Aorta (tissue), 5 donors: ENCODE data around the gene DPCD. TPM values are rescaled to one million over a fixed set of nuclear protein-coding genes. Genes with fewer than 3 reads are reported as not detected.
"Not testable (repeated sequence)": the region's sequence is repeated elsewhere in the genome, so short reads cannot be mapped to it uniquely, and the experiment has no call there.

ENCODE experiments used
- ATAC-seq: fragments of 200-7000 bp; cut with Tn5 transposase; one replicate; pipeline ENCODE4 v1.9.1; 2022; ENCODE audit warnings: moderate library complexity; ENCODE audit not compliant: low FRiP score
- DNase-seq, 2 donors: peaks; one replicate each; pipeline ENCODE4 v3.0.0-alpha.2; 2020
- H3K27ac ChIP-seq, 2 donors: one replicate each; pipeline ENCODE4 v1.5.1; 2013; ENCODE audit warnings: low read length in 2 of 2, mild to moderate bottlenecking in 2 of 2, moderate library complexity in 2 of 2, control low read depth in 1 of 2, inconsistent platforms in 1 of 2, low read depth in 1 of 2
- H3K27me3 ChIP-seq, 2 donors: one replicate each; pipeline ENCODE4 v1.6.1; 2013; ENCODE audit warnings: control low read depth in 1 of 2, low read length in 1 of 2, mild to moderate bottlenecking in 1 of 2, moderate library complexity in 1 of 2; ENCODE audit not compliant: insufficient read depth in 2 of 2, control insufficient read depth in 1 of 2
- H3K36me3 ChIP-seq, 2 donors: one replicate each; pipeline ENCODE4 v1.6.1; 2013; ENCODE audit warnings: control low read depth in 1 of 2, low read length in 1 of 2, mild to moderate bottlenecking in 1 of 2; ENCODE audit not compliant: insufficient read depth in 2 of 2, control insufficient read depth in 1 of 2
- H3K4me1 ChIP-seq, 2 donors: one replicate each; pipeline ENCODE4 v1.6.1; 2013; ENCODE audit warnings: low read length in 2 of 2, control low read depth in 1 of 2, mild to moderate bottlenecking in 1 of 2, moderate library complexity in 1 of 2; ENCODE audit not compliant: insufficient read depth in 2 of 2, control insufficient read depth in 1 of 2
- H3K4me3 ChIP-seq, 2 donors: one replicate each; pipeline ENCODE4 v1.5.1; 2013; ENCODE audit warnings: low read length in 2 of 2, control low read depth in 1 of 2, mild to moderate bottlenecking in 1 of 2
- H3K9me3 ChIP-seq: one replicate; pipeline ENCODE4 v1.6.1; 2013; ENCODE audit warnings: mild to moderate bottlenecking, low read length; ENCODE audit not compliant: control insufficient read depth
- WGBS, 2 donors: extraction: QIAGEN DNeasy Blood & Tissue Kit; methylation state at CpG; one replicate each; pipeline ENCODE4 v1.1.7; 2013; 5-methylcytosine and 5-hydroxymethylcytosine counted together
- intact Hi-C, 2 donors: fragments of 100-400 bp; cut with DNase I; formaldehyde crosslinking; loops; one replicate each; pipeline versions ENCODE4 v1.14.2 to v1.15.0; 2022
- polyA plus RNA-seq, 2 donors: library from polyadenylated mRNA; stranded (reverse); fragments of 200-250 nt; gene quantifications; one replicate each; pipeline ENCODE4 v1.2.3, GENCODE V29; 2013
- total RNA-seq, 2 donors: library from RNA; stranded (reverse); fragmentation: NEBNext Ultra II Directional; extraction: Animal tissue kit (Norgen Biotek cat#: 25700); gene quantifications; one replicate each; pipeline ENCODE4 v1.2.1, GENCODE V29; 2021
- donor health status: healthy with polysubstance abuse.
- donor health status: Bipolar disorder and iron deficiency.
- donor health status: DM: no; HTN: no; CAD: no.
- donor health status: DM: no; HTN: no; CAD: no.
- donor health status: DM: yes; HTN: yes; CAD: no.

Gene DPCD
- total and polyA plus RNA-seq, 4 donors = 5.5 to 27.6 (median 10.8) TPM

DNA sequence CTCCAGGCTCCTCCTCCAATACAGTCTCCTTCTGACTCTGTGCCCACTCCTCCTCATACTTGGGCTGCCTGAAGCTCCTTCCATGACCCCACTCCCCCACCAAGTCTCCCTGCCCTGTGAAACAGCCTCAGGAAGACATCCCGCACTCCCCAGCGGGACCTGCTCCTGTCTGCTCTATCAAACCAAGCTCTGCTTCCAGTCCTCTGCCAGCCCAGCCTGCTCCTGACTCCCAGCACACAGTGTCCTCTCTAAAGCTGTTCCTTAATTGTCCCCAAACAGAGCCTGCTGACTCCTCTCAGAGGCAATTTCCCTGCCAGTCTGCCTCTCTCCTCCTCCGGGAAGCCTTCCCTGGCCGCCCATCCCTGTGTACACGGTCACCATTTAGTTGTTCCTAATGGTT is 9.9 kb upstream of the DPCD start:
- Histone ChIP-seq H3K27me3 (no peaks in the 10 kb centered on the region), H3K27ac (no peak overlapping the region), H3K4me3 (no peak overlapping the region), H3K9me3 (no peaks in the 10 kb centered on the region), H3K4me1 (no peaks in the 10 kb centered on the region), H3K36me3 (no peaks in the 10 kb centered on the region)
- 89 to 91% methylated on average over 5 of the region's 5 CpGs for WGBS, 2 donors
- intact Hi-C loops = no loop called here
- ATAC-seq (no peak), DNase-seq (no peak)

DNA sequence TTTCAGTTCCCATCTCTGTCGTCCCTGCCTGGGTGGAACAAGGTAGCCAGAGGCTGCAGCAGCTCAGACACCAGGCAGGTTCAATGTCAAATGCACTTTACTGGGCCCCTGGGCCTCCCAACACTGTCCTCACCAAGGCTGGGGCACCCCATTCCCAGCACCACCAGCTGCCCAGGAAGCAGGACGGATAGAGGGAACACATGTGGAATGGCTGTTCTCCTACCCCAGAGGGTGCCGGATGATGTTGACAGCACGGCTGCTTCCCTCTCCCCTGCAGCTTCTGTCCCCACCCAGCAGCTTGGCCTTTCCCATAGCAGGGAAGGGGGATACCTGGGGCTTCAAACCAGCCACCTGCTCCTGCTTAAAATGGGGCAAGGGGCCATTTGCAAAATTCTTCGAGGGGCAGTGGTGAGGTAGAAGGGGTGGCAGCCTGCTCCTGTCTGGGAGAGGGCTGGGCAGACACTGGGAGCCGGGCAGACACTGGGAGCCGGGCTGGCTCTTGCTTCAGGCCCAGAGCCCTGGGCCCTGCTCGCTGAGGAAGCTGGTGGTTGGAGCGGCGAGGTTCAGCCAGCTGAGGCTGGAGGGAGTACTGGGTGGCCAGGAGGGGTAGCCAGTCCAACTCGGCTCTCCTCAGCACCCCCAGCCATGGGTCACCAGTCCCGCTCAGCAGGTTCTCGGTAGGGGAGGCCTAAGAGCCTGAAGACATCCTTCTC is 9.2 kb upstream of the DPCD start:
- Histone ChIP-seq H3K4me1 (no peaks in the 10 kb centered on the region), H3K36me3 (no peaks in the 10 kb centered on the region), H3K9me3 (no peaks in the 10 kb centered on the region), H3K27ac (no peak overlapping the region), H3K27me3 (no peaks in the 10 kb centered on the region), H3K4me3 (no peak overlapping the region)
- ATAC-seq = no peak
- DNase-seq = peak in 1 of 2 donors; percentile 46
- WGBS, 2 donors = 90 to 92% methylated on average over 13 of the region's 13 CpGs
- intact Hi-C loops = no loop called here

DNA sequence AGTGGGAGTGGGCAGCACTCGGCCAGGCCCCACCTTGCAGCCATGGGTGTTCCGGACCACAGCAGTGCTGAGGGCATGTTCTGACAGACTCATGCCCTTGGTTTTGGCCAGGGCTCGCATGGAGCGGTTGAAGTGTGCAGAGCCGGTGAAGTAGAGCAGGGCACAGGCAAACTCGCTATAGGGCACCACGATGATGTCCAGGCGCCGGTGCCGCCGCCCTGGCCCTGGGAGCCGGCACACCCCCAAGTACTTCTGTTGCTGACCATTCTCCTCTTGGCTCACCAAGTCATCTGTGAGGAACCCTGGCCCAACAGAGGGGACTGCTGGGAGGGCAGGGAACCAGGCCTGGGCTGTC is 8.6 kb upstream of the DPCD start:
- Histone ChIP-seq H3K9me3 (no peaks in the 10 kb centered on the region), H3K36me3 (peaks cover 0 to 1% of the 10 kb centered on the region in 2 donors), H3K4me1 (no peaks in the 10 kb centered on the region), H3K27me3 (no peaks in the 10 kb centered on the region), H3K4me3 (no peak overlapping the region), H3K27ac (no peak overlapping the region)
- ATAC-seq (no peak), DNase-seq (no peak)
- WGBS, 2 donors = 96% methylated on average over 12 of the region's 12 CpGs
- intact Hi-C loops = no loop called here

DNA sequence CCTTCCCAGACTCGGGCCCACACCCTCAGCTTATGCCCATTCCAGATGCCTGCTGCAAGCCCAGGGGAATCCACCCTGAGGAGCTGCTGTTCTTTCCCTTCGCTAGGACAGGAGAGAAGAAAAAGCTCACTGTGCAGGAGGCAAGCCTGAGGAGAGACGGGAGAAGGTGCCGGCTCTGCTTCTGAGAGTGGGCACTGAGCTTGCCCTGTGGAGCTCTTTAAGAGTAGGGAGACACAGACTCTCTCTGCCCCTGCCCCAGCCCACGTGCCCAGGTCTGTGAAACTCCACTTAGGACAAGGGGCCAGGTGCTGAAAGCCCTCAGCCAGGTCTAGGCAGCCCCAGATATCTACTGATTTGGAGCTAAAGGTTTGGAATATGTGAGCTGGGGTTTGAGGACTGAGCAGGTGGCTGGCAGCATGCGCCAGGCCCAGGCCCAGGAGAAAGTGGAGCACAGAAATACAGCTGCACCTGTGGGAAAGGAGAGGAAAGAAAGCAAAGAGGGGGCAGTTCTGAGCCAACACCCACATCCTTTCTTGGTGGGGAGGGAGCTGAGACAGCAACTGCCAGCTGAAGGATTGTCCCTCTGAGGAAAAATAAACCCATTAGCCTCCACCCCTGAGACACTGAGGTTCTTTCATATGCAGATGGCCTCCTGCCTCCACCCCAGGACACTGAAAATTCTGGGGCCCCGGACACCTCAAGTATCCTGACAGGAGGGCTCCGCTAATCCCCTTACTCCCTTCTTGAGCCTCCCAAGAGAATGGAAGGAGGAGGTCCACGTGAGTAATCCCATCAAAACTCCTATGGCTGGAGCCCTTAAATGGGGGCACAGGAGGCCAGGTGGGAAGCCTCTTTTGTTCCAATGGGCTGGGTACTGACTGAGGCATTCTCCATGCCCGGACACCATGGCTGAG is 7.4 kb upstream of the DPCD start:
- H3K36me3 ChIP-seq = peaks cover 0 to 2% of the 10 kb centered on the region in 2 donors
- no peaks in the 10 kb centered on the region for H3K27me3 ChIP-seq
- DNase-seq (no peak), ATAC-seq (no peak)
- no peaks in the 10 kb centered on the region for H3K9me3 ChIP-seq
- no peaks in the 10 kb centered on the region for H3K4me1 ChIP-seq
- H3K4me3 ChIP-seq = no peak overlapping the region
- no peak overlapping the region for H3K27ac ChIP-seq
- intact Hi-C loops = no loop called here
- 75 to 83% methylated on average over 10 of the region's 10 CpGs for WGBS, 2 donors

DNA sequence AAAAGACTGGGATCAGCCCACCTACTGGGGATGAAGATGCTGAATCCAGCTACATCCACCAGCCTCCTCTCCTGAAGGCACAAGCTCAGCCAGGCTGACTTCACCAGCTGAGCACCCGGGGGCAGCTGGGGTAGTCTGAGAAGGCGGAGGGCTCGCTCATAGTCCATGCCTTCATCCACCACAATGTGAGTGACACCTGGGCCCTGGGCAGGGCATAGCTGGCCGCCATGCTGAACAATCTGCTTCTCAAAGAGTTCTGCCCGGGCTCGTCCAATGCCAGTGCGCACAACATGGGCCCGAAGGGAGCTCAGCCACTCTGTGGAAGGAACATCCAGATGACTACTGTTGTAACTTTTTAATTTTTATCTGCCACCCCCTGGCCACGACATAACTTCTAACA is 2.3 kb upstream of the DPCD start:
- H3K4me3 ChIP-seq = no peak overlapping the region
- WGBS, 2 donors = 93 to 94% methylated on average over 9 of the region's 9 CpGs
- intact Hi-C loops = no loop called here
- H3K4me1 ChIP-seq = peaks cover 0 to 6% of the 10 kb centered on the region in 2 donors
- ATAC-seq (no peak), DNase-seq (peak in 1 of 2 donors; percentile 59)
- H3K36me3 ChIP-seq = peaks cover 0 to 2% of the 10 kb centered on the region in 2 donors
- no peak overlapping the region for H3K27ac ChIP-seq
- H3K27me3 ChIP-seq = no peaks in the 10 kb centered on the region
- no peaks in the 10 kb centered on the region for H3K9me3 ChIP-seq

DNA sequence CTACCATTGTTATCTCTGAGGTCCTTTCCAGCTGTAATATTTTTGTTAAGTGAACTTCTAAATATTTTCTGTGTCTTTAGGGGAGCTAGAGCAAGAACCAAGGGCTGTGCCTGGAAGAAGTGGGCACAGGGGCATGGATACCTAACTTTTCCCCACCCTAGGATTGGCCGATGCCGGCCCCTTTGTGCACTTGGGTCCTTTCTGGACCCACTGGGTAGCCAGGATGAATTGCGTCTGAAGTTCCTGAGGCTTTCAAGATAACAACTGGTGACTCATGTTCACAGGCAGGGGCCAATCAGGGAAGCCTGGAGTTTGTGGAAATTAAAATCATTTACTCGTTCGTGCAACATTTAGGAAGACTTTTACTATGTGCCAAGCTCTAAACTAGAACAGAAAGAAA is 758 bp downstream of the DPCD start:
- no peaks in the 10 kb centered on the region for H3K27me3 ChIP-seq
- H3K36me3 ChIP-seq = peaks cover 0 to 2% of the 10 kb centered on the region in 2 donors
- peaks cover 0 to 6% of the 10 kb centered on the region in 2 donors for H3K4me1 ChIP-seq
- H3K9me3 ChIP-seq = no peaks in the 10 kb centered on the region
- intact Hi-C loops = no loop called here
- no peak overlapping the region for H3K27ac ChIP-seq
- DNase-seq (peak; percentile 29 to 36), ATAC-seq (no peak)
- WGBS, 2 donors = 51% methylated on average over 5 of the region's 5 CpGs
- H3K4me3 ChIP-seq = peak overlapping the region in 1 of 2 donors; percentile 85

DNA sequence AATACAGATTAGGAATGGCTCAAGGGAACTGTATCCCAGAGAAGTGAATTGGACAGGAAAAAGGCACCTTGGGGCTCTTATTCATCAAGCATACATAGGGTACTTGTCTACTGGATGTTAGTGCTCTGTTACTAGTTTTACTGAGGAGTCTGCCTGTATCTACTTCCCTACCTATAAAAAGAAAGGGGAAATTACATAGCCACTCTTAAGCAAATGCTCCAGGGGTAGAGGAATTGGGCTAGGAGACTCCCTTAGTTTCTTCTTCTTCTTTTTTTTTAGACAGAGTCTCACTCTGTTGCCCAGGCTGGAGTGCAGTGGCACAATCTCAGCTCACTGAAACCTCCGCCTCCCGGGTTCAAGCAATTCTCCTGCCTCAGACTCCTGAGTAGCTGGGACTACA is 5.2 kb downstream of the DPCD start:
- H3K36me3 ChIP-seq, H3K9me3 ChIP-seq, H3K4me3 ChIP-seq, H3K27ac ChIP-seq, DNase-seq, H3K4me1 ChIP-seq, ATAC-seq, intact Hi-C loops, H3K27me3 ChIP-seq: not testable (repeated sequence)
- WGBS, 2 donors = 82 to 91% methylated on average over 2 of the region's 2 CpGs

DNA sequence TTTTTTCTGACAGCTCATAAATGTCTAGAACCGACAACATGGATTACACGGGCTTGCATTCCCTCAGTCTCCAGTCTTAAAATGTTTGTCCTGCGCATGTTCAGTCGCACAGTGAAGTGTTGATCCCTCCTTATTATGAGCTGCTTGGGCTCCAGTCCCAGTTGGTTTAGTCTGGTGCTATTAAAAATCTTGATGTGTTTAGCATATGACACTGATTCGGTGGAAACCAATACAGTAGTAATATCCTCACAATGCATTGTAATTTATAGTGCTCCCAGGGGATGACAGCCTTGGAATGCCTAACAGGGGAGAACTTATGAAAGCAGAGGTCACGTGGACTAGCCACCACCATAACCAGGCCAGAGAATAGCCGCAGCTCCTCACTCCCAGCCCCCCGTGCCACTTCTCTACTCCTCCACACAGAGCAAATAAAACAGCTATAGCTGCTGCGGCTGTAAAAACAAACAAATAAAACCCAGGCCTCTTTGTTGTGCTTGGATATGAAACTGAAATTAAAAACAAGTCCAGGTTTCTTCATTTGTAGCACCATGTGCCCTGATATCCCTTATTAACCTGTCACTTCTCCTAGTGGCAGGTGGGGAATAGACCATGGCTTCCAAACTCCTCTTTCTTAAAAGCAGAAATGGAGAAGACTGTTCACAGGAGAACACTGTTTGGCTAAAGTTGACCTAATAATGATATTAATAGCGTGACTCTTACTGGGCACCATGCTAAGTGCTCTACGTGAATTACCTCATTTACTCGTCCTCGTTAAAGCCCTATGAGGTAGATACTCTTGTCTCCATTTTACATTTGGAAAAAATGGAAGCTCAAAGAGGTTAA is 7.7 kb downstream of the DPCD start:
- ATAC-seq (no peak), DNase-seq (peak in 1 of 2 donors; percentile 6)
- H3K27me3 ChIP-seq = no peaks in the 10 kb centered on the region
- intact Hi-C loops = no loop called here
- no peak overlapping the region for H3K27ac ChIP-seq
- no peaks in the 10 kb centered on the region for H3K9me3 ChIP-seq
- H3K4me3 ChIP-seq = no peak overlapping the region
- whole genome bisulfite sequencing, 2 donors = 83% methylated on average over 13 of the region's 13 CpGs
- H3K36me3 ChIP-seq = no peaks in the 10 kb centered on the region
- no peaks in the 10 kb centered on the region for H3K4me1 ChIP-seq
